LNCAP (cell line): ENCODE measurements around the gene SUV39H2.

Experiments
- TF ChIP-seq, protein P1 (sequence below): fragments of 450-650 bp; IDR thresholded peaks from 2 replicates; pipeline ENCODE4 v1.5.1; 2017; ENCODE audit warnings: mild to moderate bottlenecking

Gene SUV39H2

DNA sequence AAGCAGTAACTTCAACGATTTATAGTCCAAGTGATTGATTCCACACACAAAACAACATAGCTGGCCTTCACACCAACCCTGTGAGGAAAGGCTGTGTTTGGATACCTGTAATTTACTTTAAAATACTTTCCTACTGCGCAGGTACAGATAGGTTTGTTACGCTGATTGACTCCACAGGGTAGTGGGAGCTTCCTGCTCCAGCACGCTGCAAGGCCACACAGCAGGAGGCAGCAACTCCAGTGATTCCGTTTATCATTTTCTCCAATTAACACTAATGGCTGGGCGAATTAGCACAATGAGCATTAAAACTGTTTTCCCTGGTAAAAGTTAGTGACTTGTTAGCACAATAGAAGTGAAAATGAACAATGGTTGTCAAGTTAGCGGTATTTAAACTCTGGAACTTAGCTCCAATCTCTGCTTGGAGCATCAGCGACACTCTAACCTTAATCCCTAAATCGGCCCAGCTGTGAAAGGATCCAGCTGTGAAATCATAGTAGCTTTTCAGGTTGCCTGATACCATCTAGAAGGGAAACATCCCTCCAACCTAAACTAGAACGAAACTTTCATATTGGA lies 74.3 kb downstream of the SUV39H2 start:
- TF ChIP-seq, protein P1, sequence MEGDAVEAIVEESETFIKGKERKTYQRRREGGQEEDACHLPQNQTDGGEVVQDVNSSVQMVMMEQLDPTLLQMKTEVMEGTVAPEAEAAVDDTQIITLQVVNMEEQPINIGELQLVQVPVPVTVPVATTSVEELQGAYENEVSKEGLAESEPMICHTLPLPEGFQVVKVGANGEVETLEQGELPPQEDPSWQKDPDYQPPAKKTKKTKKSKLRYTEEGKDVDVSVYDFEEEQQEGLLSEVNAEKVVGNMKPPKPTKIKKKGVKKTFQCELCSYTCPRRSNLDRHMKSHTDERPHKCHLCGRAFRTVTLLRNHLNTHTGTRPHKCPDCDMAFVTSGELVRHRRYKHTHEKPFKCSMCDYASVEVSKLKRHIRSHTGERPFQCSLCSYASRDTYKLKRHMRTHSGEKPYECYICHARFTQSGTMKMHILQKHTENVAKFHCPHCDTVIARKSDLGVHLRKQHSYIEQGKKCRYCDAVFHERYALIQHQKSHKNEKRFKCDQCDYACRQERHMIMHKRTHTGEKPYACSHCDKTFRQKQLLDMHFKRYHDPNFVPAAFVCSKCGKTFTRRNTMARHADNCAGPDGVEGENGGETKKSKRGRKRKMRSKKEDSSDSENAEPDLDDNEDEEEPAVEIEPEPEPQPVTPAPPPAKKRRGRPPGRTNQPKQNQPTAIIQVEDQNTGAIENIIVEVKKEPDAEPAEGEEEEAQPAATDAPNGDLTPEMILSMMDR = no peak

DNA sequence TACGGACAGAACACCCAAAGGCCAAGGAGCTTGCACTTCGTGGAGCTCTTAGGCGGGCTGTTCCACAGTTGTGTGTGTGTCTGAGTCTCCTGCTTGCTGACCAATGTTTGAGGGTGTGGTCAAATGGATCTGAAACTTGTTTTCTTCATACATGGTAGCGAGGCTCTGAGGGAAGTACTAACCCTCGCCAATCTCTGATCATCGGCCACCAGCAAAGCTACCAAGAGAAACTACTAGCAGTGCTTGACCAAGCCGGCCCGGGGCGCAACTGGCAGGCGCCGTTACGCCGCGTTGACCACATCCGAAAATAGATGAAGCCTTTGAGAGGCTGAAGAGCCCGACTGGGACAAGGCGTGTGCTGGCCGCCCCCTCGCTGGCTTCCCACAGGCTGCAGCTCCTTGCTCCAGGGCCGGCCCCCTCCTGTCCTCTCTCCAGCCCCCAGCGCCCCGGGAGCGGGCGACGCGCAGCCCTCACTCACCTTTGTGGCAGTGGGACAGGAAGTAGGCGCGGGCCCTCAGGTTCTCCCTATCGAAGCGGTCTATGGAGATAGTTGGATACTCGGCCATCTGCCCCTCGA lies 74.8 kb downstream of the SUV39H2 start:
- TF ChIP-seq, protein P1 = peak; percentile 22; the same call in 1 of the 2 replicates
